Uterus (tissue), 4 donors: Measurements from ENCODE around the gene ETHE1. TPM values are rescaled to one million over a fixed set of nuclear protein-coding genes. Genes with fewer than 3 reads are reported as not detected.

Experiments
- DNase-seq, 2 donors: peaks; one replicate each; pipeline ENCODE4 v3.0.0-alpha.2; 2019 to 2020
- H3K27ac ChIP-seq, 2 donors: fragments of 200-600 bp; sonication (generic); 1 replicate in 1 of 2; 2 replicates in 1 of 2; pipeline ENCODE4 v1.5.1; 2016 to 2018
- H3K27me3 ChIP-seq, 2 donors: fragments of 200-600 bp; sonication (generic); one replicate each; pipeline ENCODE4 v1.5.1; 2018 to 2019; ENCODE audit warnings: control low read depth in 1 of 2
- H3K36me3 ChIP-seq, 2 donors: fragments of 200-600 bp; sonication (generic); one replicate each; pipeline ENCODE4 v1.5.1; 2019; ENCODE audit warnings: control low read depth in 1 of 2
- H3K4me1 ChIP-seq, 2 donors: fragments of 200-600 bp; sonication (generic); one replicate each; pipeline ENCODE4 v1.5.1; 2018 to 2019; ENCODE audit warnings: control low read depth in 1 of 2
- H3K4me3 ChIP-seq, 2 donors: fragments of 200-600 bp; sonication (generic); 1 replicate in 1 of 2; 2 replicates in 1 of 2; pipeline ENCODE4 v1.5.1; 2018 to 2019; ENCODE audit warnings: mild to moderate bottlenecking in 1 of 2
- H3K9me3 ChIP-seq, 2 donors: fragments of 200-600 bp; sonication (generic); one replicate each; pipeline ENCODE4 v1.5.1; 2019; ENCODE audit warnings: control low read depth in 1 of 2
- CTCF ChIP-seq, 4 experiments: fragments of 200-600 bp in 2 of 4; fragments of 450-650 bp in 2 of 4; sonication (generic) in 2 of 4; IDR thresholded peaks; one replicate each; pipeline ENCODE4 v1.5.1; 2016 to 2019; ENCODE audit warnings: antibody characterized with exemption in 4 of 4, mild to moderate bottlenecking in 2 of 4, moderate library complexity in 1 of 4
- POLR2A ChIP-seq, 2 donors: fragments of 450-650 bp; IDR thresholded peaks; one replicate each; pipeline ENCODE4 v1.6.1; 2016; ENCODE audit warnings: antibody characterized with exemption in 2 of 2, mild to moderate bottlenecking in 1 of 2, moderate library complexity in 1 of 2
- intact Hi-C: fragments of 100-400 bp; cut with DNase I; formaldehyde crosslinking; loops from one replicate; pipeline ENCODE4 v1.15.1; 2023; ENCODE audit warnings: low total_unique reads
- total RNA-seq, 4 donors: library from RNA; depleted of rRNA in 3 of 4; stranded (reverse); fragments of >200 nt in 3 of 4; gene quantifications; one replicate each; pipeline versions ENCODE4 v1.1.0 to v1.2.4, GENCODE V29; 2014 to 2023
- donor health status: DM: yes; HTN: yes; CAD: no.

Gene ETHE1
- total RNA-seq, 4 donors from 2014 or later: 0.77 to 29.0 (median 12.5) TPM

DNA sequence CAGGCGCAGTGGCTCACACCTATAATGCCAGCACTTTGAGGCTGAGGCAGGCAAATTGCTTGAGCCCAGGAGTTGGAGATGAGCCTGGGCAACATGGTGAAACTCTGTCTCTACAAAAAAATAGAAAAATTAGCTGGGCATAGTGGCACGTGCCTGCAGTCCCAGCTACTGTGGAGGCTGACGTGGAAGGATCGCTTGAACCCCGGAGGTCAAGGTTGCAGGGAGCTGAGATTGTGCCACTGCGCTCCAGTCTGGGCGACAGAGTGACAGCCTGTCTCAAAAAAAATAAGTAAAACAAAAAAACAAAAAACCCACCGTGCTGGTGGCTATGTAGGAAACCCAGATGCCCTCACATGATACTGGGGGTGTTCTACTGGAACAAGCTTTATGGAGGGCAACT lies 38.8 kb downstream of the ETHE1 start:
- intact Hi-C loops: no loop called here
- no peak for DNase-seq
- H3K4me1 ChIP-seq: no peaks in the 10 kb centered on the region
- H3K9me3 ChIP-seq: no peaks in the 10 kb centered on the region
- no peak overlapping the region for H3K4me3 ChIP-seq
- no peak for TF ChIP-seq POLR2A (IDR thresholded peaks at IDR 0.05)
- TF ChIP-seq CTCF (IDR thresholded peaks at IDR 0.05): no peak
- no peaks in the 10 kb centered on the region for H3K27me3 ChIP-seq
- no peak overlapping the region for H3K27ac ChIP-seq
- no peaks in the 10 kb centered on the region for H3K36me3 ChIP-seq

- Histone ChIP-seq H3K4me3 (no peak overlapping the region), H3K36me3 (no peaks in the 10 kb centered on the region), H3K27ac (no peak overlapping the region), H3K4me1 (no peaks in the 10 kb centered on the region), H3K27me3 (no peaks in the 10 kb centered on the region), H3K9me3 (no peaks in the 10 kb centered on the region)
- DNase-seq: no peak
- TF ChIP-seq CTCF (IDR thresholded peaks at IDR 0.05): no peak
- no peak for TF ChIP-seq POLR2A (IDR thresholded peaks at IDR 0.05)
- intact Hi-C loops: no loop called here
Measured at GRCh38 chr19:43486412-43486811, 40.6 kb downstream of the ETHE1 start.

GRCh38 chr19:43485951-43486350 lies 41.0 kb downstream of the ETHE1 start:
- TF ChIP-seq CTCF (IDR thresholded peaks at IDR 0.05) (no peak), POLR2A (IDR thresholded peaks at IDR 0.05) (no peak)
- no peak overlapping the region for H3K27ac ChIP-seq
- no peaks in the 10 kb centered on the region for H3K4me1 ChIP-seq
- H3K4me3 ChIP-seq: no peak overlapping the region
- intact Hi-C loops: no loop called here
- H3K9me3 ChIP-seq: no peaks in the 10 kb centered on the region
- DNase-seq: no peak
- H3K36me3 ChIP-seq: no peaks in the 10 kb centered on the region
- H3K27me3 ChIP-seq: no peaks in the 10 kb centered on the region

- Histone ChIP-seq H3K4me3 (no peak overlapping the region), H3K36me3 (no peaks in the 10 kb centered on the region), H3K9me3 (no peaks in the 10 kb centered on the region), H3K27ac (no peak overlapping the region), H3K27me3 (no peaks in the 10 kb centered on the region), H3K4me1 (no peaks in the 10 kb centered on the region)
- TF ChIP-seq POLR2A (IDR thresholded peaks at IDR 0.05): no peak
- no peak for TF ChIP-seq CTCF (IDR thresholded peaks at IDR 0.05)
- intact Hi-C loops: no loop called here
- no peak for DNase-seq
Measured at GRCh38 chr19:43483281-43483680, 43.7 kb downstream of the ETHE1 start.

DNA sequence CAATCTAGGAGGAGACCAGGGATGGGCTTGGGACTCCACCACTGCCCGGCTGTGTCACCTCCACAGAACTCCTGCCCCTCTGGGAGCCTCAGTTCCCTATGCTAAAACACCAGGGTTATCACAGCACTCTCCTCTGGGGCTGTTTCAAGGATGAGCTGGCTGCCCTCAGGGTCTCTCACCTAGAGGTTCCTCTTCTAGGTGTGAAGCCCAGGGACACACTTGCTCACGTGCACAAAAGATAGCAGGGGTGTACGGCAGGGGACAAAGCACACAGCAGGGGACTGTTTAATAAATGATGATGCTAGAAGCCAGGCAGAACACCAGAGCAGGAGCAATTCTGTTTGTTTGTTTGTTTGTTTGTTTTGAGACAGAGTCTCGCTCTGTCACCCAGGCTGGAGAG lies 44.8 kb downstream of the ETHE1 start:
- intact Hi-C loops: no loop called here
- no peaks in the 10 kb centered on the region for H3K4me1 ChIP-seq
- TF ChIP-seq CTCF (IDR thresholded peaks at IDR 0.05): no peak
- TF ChIP-seq POLR2A (IDR thresholded peaks at IDR 0.05): no peak
- H3K27me3 ChIP-seq: no peaks in the 10 kb centered on the region
- no peak overlapping the region for H3K4me3 ChIP-seq
- no peak for DNase-seq
- H3K27ac ChIP-seq: no peak overlapping the region
- H3K9me3 ChIP-seq: no peaks in the 10 kb centered on the region
- no peaks in the 10 kb centered on the region for H3K36me3 ChIP-seq
